ENCODE measurements around the gene SLC51A. TPM values are rescaled to one million over a fixed set of nuclear protein-coding genes. Genes with fewer than 3 reads are reported as not detected.
A peak's percentile ranks its signal among the peaks of the same experiment; 100 is the strongest.

Gene SLC51A
- total and polyA plus RNA-seq, 2 of the 13 experiments (the other 11 are each of a cell fraction or from before 2014, with no cell fraction given), result 4.3 to 48.8 TPM

- Histone ChIP-seq H3K79me2 (ENCODE audit: insufficient read depth, low read length) (peaks cover 64% of the 10 kb centered on the region), H3K27me3 (ENCODE audit: control insufficient read depth in 1 of 2, insufficient read depth in 2 of 2, low read length in 2 of 2) (no peaks in the 10 kb centered on the region), H2AFZ (ENCODE audit: low read length) (no peak overlapping the region), H3K9ac (ENCODE audit: insufficient read depth, low read depth, low read length) (peak overlapping the region; percentile 25; the same call in 1 of the 2 replicates), H3K4me2 (ENCODE audit: low read depth, low read length) (peak overlapping the region; percentile 25; the same call in 1 of the 2 replicates), H3K4me3 (replicated peaks in 1 of 3; ENCODE audit: insufficient read depth in 1 of 3, low read depth in 2 of 3, low read length in 3 of 3) (no peak overlapping the region; a peak in 1 of 6 replicates), H3K27ac (ENCODE audit: extremely low read length, insufficient read depth, low read length) (peak overlapping the region; percentile 83), H3K9me3 (ENCODE audit: low read length) (no peaks in the 10 kb centered on the region), H3K4me1 (ENCODE audit: insufficient read depth, low read length) (peaks cover 73% of the 10 kb centered on the region), H4K20me1 (ENCODE audit: insufficient read depth, low read length) (no peaks in the 10 kb centered on the region), H3K36me3 (replicated peaks in 1 of 2; ENCODE audit: control insufficient read depth in 1 of 2, insufficient read depth in 2 of 2, low read length in 2 of 2) (no peaks in the 10 kb centered on the region)
- intact Hi-C loops (cut with micrococcal nuclease; ENCODE audit: unreplicated experiment), result no loop called here
- in situ Hi-C loops (cut with HindIII; ENCODE audit: extremely low pct_ligation_motif_present, low pct_unique_long_range_greater_than_20kb), result no loop called here
- ChIA-PET CTCF (ENCODE audit: low intra/inter-chr PET ratio, low total read pairs) (no interaction called here), POLR2A (interaction anchor here (1.5 kb wide), 1 partner anchor 37 kb away, joined by 4 read pairs; the partner anchor contains the start of gene DYNLT2B)
- WGBS (ENCODE audit: low lambda C conversion rate), result 70% methylated on average over 7 of the region's 7 CpGs
- FAIRE-seq, result no peak
- no TSS peak for BruUV-seq (replicated peaks)
- no peak for ATAC-seq
- peak; percentile 88 for TF ChIP-seq ZNF652 (CRISPR knock-in tag; IDR thresholded peaks at IDR 0.05; ENCODE audit: borderline replicate concordance, low read depth)
- TF ChIP-seq NFYC (CRISPR knock-in tag; IDR thresholded peaks at IDR 0.05), result no peak
- TF ChIP-seq CHD4 (IDR thresholded peaks at IDR 0.05; ENCODE audit: borderline replicate concordance, low read length), result no peak
- TF ChIP-seq SMAD3 (CRISPR knock-in tag; IDR thresholded peaks at IDR 0.05), result no peak
- no peak for TF ChIP-seq ZNF281 (CRISPR knock-in tag; IDR thresholded peaks at IDR 0.05; ENCODE audit: borderline replicate concordance)
- 0 out of 2 replicates have a peak, but pooled peaks have one; percentile 10 for TF ChIP-seq MIXL1 (CRISPR knock-in tag; IDR thresholded peaks at IDR 0.05)
- no peak for DNase-seq (ENCODE audit: low spot score)
These were observed 64.5 kb downstream of the SLC51A start for GRCh38 chr3:196280689-196281440.
